CD4-positive, alpha-beta T cell treated with Interleukin-2 at 100 ng/mL for 4 hours (primary cell): Measurements from ENCODE around the gene SMIM12.
"Not testable (repeated sequence)": the region's sequence is repeated elsewhere in the genome, so short reads cannot be mapped to it uniquely, and the experiment has no call there.

Source experiments
- DNase-seq: peaks from one replicate; pipeline ENCODE4 v3.0.0-alpha.2; 2020; ENCODE audit warnings: low spot score

The SMIM12 gene

DNA sequence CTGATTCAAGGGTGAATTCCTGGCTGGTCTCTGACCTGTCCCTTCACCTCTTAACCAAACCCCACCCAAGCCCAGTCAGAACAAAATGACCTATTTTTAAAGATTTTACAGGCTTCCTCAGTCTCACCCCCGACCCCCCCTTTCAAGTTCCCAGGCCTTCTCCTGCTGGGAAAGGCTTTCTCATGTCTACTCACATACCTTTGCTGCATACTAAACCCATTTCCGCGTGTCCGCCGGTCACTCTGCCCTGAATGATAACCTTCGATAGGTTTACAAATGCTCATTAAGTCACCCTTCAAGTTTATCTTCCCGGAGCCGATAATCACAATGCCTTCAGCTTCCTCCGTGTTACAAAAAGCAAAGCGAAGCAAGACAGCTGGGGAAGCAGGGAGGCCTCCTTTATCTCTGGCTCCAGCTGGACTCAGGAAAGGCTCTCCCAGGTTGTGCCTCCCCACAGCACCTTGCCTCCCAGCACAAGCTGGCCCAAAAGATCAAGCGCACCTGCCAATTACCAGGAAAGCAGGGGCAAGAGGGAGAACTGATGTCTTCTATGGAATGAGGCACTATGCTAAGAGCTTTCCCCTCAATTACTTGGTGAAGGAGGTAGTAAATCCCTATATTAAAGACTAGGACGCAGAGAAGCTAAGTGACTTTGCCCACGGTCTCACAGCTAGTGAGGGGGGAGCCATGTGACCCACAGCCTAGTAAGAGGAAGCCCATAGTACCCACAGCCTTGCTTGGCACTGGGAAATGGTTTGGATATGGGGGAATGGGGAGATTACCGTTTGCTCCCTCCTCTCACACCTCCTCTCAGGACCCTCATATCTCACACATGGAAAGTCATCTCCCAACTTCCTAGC lies 15.9 kb downstream of the SMIM12 start:
- DNase-seq = no peak

DNA sequence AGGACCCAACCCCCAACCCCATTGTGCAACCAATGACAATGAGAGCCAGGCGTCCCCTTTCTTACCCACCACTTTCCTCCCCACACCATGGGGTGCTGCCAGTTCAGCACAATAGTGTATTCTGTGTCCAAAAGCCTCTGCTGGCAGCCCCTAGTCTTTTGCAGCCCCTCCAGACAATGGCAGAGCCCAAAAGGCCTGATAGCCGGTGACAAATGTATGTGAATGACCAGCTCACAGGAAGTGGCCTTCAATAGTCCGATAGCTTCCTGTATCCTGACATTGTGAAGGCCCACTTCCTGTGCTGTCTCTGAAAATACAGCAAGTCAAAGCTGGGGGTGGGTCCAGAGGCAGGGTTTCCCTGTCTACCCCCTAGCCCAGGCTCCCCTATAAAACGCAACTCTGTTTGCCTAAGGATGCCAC lies 16.6 kb downstream of the SMIM12 start:
- no peak for DNase-seq

DNA sequence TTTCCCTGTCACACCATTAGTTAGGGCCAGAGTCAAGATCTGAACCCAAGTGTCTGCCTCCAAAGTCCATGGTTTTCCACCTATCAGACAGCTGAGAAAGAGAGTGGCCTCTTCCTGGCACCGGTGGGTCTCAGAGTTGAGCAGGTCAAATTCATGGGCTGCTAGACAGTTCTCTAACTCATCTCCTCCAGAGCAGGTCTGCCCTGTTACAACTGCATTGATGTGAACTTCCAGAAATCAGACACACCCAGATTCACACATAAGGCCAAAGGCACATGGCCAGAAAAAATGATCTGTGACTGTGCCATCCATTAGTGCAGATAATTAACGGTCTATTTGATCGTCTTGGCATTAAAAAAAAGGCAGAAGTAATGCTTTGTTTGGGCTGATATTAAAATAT lies 17.5 kb downstream of the SMIM12 start:
- DNase-seq = no peak

DNA sequence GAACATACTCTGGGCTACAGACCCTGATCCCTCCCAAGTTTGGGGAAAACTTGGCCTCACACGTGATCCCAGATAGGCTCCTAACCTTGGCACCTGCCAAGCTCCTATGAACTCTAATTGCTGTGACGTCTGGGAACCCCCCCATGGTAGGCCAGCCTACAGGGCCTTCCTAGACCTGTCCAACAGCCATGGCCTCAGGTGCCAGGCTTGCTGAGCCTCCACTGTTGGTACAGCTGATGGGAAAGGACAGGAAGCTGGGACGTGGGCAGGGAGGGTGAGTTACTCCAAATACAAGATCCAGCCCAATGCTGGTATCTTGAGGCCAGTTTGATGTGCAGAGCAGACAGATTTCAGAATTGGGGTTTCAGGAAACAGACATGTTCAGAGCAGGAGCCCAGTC lies 19.1 kb downstream of the SMIM12 start:
- no peak for DNase-seq

DNA sequence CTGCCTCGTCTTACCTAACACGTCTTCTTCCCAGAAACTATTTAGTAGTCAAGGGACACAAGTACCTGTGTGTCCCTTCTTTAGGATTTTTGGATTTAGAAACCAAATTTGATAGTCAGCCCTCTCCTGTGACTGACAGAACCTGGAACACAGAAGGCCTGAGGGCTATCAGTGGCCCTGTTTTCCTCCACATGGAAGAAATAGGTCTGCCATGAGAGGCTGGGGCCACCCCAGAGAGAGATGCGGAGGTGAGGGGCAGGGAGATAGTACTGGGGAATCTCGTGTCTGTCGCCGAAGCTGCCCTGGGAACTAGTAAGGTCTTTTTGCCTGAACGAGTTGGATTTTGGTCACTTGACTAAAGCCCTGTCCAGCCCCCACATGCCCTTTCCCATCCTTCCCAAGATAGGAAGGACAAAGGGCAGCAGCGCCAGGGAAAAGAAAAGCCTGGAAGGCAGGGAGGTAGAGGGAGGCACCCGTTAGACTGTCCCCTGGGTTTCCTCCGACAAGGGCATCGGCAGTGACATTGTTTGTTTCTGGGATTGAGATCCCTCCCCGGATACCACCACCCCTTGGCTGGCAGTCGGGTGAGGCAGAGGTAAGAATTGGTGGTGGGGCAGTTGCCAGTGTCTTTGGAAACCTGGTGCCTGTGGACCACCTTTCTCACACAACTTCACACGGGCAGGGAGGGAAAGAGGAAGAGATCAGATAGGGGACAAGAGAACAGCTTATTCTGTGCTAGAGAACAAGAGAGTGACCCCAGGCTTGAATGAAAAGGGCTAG lies 19.8 kb downstream of the SMIM12 start:
- no peak for DNase-seq

DNA sequence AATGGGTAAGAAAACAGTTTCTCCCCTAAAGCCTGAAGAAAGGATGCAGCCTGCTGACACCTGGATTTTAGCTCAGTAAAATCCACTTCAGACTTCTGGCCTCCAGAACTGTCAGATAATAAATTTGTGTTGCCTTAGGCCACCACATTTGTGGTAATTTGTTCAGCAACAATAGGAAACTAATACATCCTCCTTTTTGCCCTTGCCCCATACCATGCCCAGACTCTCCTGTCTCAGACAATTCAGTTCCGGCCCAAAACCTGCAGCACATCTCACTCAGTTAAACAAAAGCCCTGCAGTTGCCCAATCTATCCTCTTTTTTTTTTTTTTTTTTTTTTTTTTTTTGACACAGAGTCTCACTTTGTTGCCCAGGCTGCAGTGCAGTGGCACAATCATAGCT lies 25.8 kb downstream of the SMIM12 start:
- no peak for DNase-seq

DNA sequence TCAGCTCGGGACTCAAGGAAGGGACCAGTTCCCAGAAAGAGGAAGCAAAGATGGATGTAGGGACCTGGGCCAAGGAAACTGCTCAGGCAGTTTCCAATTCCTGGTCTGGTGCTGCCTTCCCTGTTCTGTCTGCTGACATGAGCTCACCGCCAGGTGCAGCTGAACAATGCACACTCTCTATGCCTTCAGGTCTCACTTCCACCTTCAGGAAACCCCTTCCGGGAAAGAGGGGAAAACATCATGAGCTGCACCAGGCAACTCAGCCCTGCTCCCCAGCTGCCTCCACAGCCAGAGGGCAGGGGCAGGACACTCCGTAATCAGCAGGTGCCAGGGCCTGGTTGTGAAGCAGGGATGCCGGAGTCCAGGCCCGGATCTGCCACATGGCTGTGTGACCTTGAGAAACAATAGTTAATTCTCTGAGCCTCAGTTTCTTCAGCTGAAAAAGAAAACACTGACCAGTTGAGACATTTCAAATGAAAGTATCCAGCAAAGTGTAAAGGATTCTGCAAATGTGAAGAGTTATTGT lies 27.8 kb downstream of the SMIM12 start:
- DNase-seq = no peak

DNA sequence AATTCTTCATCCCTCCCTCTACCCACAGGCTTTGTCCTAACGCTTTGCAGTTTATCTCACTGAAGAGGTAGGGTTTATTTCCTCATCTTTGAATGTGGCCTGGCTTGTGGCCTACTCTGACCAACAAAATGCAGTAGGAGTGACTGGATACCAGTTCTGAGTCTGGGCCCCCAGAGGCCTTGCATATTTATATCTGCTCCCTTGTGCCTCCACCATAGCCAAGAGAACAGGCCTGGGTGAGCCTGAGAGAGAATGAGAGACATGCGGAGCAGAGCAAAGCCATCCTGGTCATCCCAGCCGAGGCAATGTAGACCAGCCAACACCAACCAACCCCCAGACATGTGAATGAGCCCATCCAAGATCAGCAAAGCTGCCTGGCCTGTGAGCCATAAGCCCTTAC lies 30.3 kb downstream of the SMIM12 start:
- no peak for DNase-seq

DNA sequence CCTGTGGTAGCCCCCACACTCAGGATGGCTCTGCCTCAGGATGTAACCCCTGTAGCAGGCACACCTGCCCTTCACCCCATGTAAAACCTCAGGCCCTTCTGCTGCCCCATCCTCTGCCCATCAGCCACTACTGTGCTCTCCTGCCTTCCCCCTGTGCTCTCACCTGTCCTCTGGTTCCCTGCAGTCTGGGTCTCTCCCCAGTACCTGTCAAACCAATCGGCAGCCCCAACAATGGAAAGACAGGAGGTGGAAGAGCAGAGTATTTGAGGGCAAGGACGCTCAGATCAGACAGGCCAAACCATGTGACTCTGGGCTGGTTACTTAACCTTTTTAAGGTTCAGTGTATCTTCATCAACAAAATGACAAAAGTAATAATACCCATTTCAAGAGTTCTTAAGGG lies 30.9 kb downstream of the SMIM12 start:
- no peak for DNase-seq

DNA sequence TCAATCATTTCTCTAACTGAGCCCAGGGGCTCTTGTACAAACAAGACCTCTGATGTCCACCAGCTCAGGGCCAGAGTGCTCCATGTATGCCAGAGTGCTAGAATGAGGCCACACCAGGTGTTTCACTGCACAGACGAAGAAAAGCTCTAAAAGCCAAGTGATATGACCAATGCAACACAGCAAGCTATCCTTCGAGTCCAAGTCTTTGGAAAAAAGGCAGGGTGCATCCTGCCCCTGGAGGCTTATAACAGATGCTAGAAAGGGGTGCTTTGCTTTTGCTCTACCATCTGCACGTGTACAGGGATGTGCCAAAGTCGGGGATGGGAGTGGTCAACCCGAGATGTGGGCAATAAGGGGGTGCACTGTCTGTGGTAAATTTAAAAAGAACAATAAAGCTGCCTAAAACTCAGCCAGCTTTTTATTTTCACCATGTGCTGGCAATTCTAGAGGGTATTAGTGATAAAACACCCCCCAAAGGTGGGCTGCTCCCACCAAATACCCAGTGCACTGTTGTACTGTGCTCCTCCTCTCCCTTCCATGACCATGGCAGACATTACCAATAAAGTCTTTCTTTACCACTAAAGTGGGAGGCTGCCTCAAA lies 32.1 kb downstream of the SMIM12 start:
- DNase-seq = no peak

DNA sequence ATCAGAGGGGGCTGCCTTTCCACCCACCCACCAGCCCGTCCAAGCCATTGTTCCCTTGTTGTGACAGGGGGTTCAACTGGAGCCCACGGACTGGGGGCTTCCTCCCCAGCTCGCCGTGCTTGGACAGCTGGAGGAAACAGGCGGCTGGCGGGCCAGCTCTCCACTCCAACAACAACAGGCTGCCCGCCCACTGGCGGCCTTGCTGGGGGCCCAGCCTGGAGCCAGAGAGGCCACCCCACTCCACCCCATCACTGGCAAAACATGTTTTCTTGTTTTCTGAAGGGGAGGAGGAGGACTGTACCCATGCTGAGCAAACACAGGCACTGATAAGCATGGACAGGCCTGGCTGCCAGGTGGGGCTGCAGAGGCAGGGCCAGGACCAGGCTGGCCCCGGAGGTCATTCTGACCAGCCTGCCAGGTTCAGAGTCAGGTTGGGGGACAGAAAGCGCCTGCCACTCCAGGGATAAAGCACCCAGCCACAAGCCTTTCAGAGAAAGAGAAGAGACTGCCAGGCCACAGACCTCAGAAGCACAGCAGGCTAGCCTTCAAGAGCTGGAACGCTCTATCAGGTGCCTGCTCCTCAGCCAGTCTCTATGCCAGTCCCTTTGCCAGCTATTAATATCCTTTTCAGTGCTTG lies 34.0 kb downstream of the SMIM12 start:
- no peak for DNase-seq

DNA sequence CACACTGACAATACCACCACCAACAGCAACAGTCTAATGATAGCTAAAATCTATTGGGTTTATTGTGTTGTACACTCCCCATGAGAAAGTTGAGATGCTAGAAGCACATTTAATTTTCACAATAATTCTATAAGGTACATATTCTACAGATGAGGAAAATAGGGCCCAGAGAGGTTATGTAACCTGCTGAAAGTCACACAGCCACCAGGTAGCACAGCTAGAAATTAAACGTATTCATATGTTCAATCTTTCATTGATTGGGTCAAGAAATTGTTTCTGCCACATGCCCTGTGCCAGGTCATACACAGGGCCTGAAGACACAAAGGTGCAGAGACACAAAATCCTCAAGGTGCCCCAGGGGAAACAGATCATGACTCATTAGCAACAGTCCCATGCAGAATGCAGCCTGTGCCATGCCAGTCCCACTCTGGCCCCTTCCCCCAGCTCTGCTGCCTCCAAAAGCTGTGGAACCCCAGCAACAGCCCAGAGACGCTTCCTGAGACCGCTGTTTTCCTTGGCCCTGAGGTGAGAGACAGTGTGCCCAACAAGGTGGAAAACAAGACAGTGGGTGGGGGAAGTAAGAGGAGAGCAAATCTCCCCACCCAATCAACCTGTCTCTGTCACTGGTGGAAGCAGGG lies 34.6 kb downstream of the SMIM12 start:
- DNase-seq = no peak

DNA sequence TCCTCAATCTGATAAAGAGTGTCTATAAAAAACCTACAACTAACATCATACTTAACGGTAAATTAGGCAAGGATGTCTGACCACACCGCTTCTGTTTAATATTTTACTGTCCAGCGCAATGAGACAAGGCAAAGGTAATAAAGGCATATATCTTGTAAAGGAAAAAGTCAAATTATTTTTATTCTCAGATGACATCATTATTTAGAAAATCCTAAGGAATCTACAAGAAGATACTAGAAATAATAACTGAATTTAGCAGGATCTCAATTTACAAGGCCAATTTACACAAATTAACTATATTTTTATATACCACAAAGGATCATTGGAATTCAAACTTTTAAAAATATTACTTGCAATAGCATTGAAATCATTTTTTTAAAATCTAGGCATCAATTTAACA lies 37.3 kb downstream of the SMIM12 start:
- no peak for DNase-seq

DNA sequence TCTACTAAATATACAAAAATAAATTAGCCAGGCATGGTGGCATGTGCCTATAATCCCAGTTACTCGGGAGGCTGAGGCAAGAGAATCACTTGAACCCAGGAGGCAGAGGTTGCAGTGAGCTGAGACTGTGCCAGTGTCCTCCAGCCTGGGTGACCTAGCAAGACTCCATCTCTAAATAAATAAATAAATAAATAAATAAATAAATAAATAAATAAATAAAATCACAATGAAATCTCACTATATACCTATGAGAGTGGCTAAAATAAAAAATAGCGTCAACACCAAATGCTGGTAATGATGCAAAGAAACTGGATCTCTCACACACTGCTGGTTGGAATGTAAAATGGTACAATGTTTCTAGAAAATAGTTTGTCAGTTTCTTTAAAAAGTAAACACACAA lies 40.7 kb downstream of the SMIM12 start:
- not testable (repeated sequence) for DNase-seq

DNA sequence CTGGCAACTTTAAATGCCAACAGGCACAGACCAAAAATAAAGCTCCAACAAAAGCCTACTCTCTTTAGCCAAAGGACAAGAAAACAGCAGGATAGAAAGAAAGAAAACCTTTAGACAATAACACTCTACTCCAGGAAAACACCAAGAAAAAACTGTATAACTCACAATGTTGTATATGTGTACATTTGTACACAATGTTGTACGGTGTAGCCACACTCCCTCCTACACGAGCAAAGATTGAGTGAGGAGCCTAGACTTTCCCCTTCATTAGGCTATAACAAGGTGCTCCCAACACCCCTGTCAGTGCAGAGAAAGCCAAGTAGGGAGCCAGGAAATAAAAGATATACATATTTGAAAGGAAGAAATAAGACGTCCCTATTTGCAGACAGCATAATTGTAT lies 42.8 kb downstream of the SMIM12 start:
- DNase-seq = no peak

DNA sequence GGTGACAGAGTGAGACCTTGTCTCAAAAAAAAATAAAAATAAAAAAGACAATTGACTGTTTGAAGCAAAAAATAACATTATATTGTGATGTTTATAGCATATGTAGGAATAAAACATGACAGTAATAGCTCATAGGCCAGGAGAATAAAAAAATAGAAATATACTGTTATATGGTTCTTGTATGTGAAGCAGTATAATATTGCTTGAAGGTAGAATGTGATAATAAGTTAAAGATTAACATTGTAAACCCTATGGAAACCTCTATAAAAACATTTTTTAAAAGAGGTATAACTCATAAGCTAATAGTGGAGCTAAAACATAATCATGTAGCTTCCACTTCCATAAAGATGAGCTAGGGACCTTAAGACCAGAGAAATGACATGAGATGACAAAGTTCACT lies 43.2 kb downstream of the SMIM12 start:
- no peak for DNase-seq

DNA sequence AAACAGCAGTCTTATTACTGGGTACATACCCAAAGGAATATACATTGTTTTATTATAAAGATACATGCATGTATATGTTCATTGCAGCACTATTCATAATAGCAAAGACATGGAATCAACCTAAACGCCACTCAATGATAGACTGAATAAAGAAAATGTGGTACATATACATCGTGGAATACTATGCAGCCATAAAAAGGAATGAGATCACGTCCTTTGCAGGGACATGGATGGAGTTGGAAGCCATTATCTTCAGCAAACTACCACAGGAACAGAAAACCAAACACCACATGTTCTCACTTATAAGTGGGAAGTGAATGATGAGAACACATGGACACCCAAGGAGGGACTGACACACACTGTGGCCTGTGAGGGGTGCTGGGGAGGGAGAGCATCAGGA lies 48.8 kb downstream of the SMIM12 start:
- DNase-seq = not testable (repeated sequence)

DNA sequence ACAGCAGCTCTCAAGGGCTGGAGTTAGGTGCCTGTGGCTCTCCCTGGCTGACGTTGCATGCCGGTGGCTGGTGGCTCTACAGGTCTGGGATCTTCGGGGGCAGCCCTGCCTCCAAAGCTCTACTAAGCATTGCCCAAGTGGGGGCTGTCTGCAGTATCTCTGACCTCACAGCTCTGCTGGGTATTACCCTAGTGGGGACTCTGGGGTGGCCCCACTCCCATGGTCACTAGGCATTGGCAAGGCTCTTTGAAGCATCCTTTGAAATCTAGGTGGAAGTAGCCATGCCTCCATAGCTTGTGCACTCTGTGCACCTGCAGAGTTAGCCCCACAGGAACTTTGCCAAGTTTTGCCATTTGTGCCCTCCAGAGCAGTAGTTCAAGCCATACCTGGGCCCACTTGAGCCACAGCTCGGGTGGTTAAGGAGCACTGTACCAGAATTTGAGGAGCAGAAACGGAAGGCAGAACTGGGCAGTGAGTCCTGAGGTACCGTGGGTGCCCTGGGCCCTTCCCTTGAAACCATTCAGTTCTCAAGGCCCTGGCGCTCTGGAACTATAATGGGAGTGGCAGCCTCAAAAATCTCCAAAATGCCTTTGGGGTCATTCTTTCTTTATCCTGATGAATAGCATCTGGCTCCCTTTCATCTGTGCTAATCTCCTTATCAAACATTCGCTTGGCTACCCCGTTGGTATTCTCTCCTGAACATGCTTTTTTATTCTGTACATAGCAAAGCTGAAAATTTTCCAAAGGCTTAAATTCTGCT lies 51.3 kb downstream of the SMIM12 start:
- no peak for DNase-seq

DNA sequence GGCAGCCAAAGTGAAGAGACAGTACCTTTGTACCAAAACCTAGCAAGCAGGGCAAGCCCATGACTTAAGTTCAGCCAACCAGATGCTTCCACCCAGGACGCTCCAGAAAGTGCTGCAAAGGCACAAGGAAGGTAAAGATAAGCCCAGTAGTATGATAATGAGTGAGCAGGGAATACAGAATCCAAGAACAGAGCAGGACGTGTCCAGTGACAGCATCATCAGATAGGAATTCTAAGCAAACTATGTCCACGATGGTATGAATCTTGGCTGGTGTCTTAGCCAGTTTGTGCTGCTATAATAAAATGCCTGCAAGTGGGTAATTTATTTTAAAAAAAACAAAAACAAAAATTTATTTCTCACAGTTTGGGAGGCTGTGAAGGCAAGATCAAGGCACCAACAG lies 53.2 kb downstream of the SMIM12 start:
- DNase-seq = no peak

DNA sequence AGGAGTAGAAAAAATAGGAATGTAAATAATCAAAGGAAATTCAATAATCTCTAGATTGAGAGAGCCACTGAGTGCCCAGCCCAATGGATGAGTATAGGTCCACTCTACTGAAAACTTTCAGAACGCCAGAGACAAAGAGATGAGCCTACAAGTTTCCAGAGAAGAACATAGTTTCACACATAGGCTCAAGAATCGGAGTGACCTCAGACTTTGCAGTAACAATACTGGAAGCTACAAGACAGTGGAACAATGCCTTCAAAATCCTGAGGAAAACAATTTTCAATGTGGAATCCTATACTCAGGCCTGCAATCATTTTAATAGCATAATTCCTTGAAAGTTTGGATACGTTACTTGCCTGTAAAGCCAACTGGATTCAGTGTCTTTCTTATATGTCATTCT lies 55.8 kb downstream of the SMIM12 start:
- no peak for DNase-seq
